ENCODE results near the gene SLC9A4. TPM values are rescaled to one million over a fixed set of nuclear protein-coding genes. Genes with fewer than 3 reads are reported as not detected.

SLC9A4 gene
- total and polyA plus RNA-seq, 12 donors, result 0.07 TPM; not detected in 11

GRCh38 chr2:102463160-102463559 is 9.9 kb upstream of the SLC9A4 start:
- ATAC-seq (no peak), DNase-seq (no peak)
- no peak overlapping the region for H3K4me3 ChIP-seq
- intact Hi-C loops (cut with DNase I), result no loop called here
- WGBS, 2 donors, result 93 to 94% methylated on average over 5 of the region's 5 CpGs
- no peaks in the 10 kb centered on the region for H3K4me1 ChIP-seq
- no peak overlapping the region for H3K27ac ChIP-seq
- peaks cover 0 to 11% (median 0%) of the 10 kb centered on the region in 7 donors for H3K27me3 ChIP-seq
- TF ChIP-seq CTCF (IDR thresholded peaks at IDR 0.05), result no peak
- H3K36me3 ChIP-seq, result no peaks in the 10 kb centered on the region
- no peaks in the 10 kb centered on the region for H3K9me3 ChIP-seq

- Histone ChIP-seq H3K27ac (no peak overlapping the region), H3K9me3 (peaks cover 0 to 20% (median 12%) of the 10 kb centered on the region in 11 donors), H3K4me1 (no peaks in the 10 kb centered on the region), H3K27me3 (peaks cover 0 to 41% (median 16%) of the 10 kb centered on the region in 7 donors), H3K36me3 (no peaks in the 10 kb centered on the region), H3K4me3 (no peak overlapping the region)
- no peak for DNase-seq
- 61 to 71% methylated on average over 1 of the region's 1 CpG for WGBS, 2 donors
- ATAC-seq, result no peak
- TF ChIP-seq CTCF (IDR thresholded peaks at IDR 0.05), result no peak
- intact Hi-C loops (cut with DNase I), result loop anchor here in 8 of 10 donors (5.0 to 10.0 kb wide), 6 partner anchors 142 to 235 kb away; partner anchors contain the start of gene SLC9A2 (in 5 of the 8)
Measured at GRCh38 chr2:102470168-102470567, 2.9 kb upstream of the SLC9A4 start.

- Histone ChIP-seq H3K9me3 (peaks cover 0 to 20% (median 12%) of the 10 kb centered on the region in 11 donors), H3K27ac (no peak overlapping the region), H3K4me3 (no peak overlapping the region), H3K4me1 (no peaks in the 10 kb centered on the region), H3K36me3 (no peaks in the 10 kb centered on the region), H3K27me3 (peaks cover 0 to 57% (median 28%) of the 10 kb centered on the region in 7 donors)
- no peak for TF ChIP-seq CTCF (IDR thresholded peaks at IDR 0.05)
- intact Hi-C loops (cut with DNase I), result loop anchor here in 9 of 10 donors (2.0 to 10.0 kb wide), 9 partner anchors 139 to 231 kb away; partner anchors contain the start of gene SLC9A2 (in 5 of the 9)
- DNase-seq, result no peak
- WGBS, 2 donors, result 72 to 78% methylated on average over 3 of the region's 3 CpGs
- ATAC-seq, result no peak
Measured at GRCh38 chr2:102473631-102474030, 605 bp downstream of the SLC9A4 start.

DNA sequence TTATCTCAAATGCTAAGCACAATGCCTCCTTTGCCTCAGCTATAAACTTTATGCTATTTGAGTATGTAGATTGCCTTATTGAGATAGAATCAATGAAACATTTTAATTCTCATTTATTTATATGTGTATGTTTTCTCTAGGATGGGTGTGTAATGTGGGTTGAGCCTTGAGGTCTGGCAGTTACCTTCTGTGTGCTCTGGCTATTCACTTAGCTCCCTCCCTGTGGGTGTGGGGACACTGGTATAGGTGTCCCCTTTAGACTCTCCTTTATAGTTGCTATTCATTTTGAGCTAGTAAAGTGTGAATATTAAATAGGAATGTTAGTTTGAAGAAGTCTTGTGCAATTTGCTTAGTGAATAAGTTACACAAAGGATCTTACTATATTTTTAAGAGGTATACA is 1.8 kb downstream of the SLC9A4 start:
- Histone ChIP-seq H3K27ac (no peak overlapping the region), H3K4me1 (no peaks in the 10 kb centered on the region), H3K9me3 (peaks cover 0 to 8% (median 2%) of the 10 kb centered on the region in 11 donors), H3K36me3 (no peaks in the 10 kb centered on the region), H3K27me3 (peaks cover 0 to 65% (median 32%) of the 10 kb centered on the region in 7 donors), H3K4me3 (no peak overlapping the region)
- no peak for ATAC-seq
- intact Hi-C loops (cut with DNase I), result loop anchor here in 9 of 10 donors (5.0 to 10.0 kb wide), 6 partner anchors 138 to 230 kb away; partner anchors contain the start of gene SLC9A2 (in 5 of the 9)
- TF ChIP-seq CTCF (IDR thresholded peaks at IDR 0.05), result no peak
- no peak for DNase-seq
